OCI-LY3 (cell line): ENCODE measurements around the gene PNPLA8.

Experiments
- H2AFZ ChIP-seq: fragments of 200-600, 300-600 bp; shearing (Covaris generic); 2 replicates; pipeline ENCODE4 v1.6.0; 2014; ENCODE audit warnings: antibody characterized with exemption, low read depth, low read length
- H3K27ac ChIP-seq: fragments of 200-600, 300-600 bp; sonication (generic); 2 replicates; pipeline ENCODE4 v1.5.1; 2014; ENCODE audit warnings: mild to moderate bottlenecking, low read length, moderate library complexity, mixed read lengths
- H3K27me3 ChIP-seq: fragments of 200-600, 300-600 bp; sonication (generic); 2 replicates; pipeline ENCODE4 v1.6.1; 2014; ENCODE audit warnings: low read depth, low read length, mixed read lengths
- H3K36me3 ChIP-seq: fragments of 200-600, 300-600 bp; sonication (generic); replicated peaks from 2 replicates; pipeline ENCODE3; 2014; ENCODE audit warnings: low read depth, low read length, mixed read lengths
- H3K4me1 ChIP-seq: fragments of 300-600, 200-600 bp; sonication (generic); 2 replicates; pipeline ENCODE4 v1.6.1; 2014; ENCODE audit warnings: low read length, mixed read lengths
- H3K4me2 ChIP-seq: fragments of 200-600, 300-600 bp; sonication (generic); 2 replicates; pipeline ENCODE4 v1.6.1; 2014; ENCODE audit warnings: low read length, mixed read lengths
- H3K4me3 ChIP-seq: fragments of 300-600, 200-600 bp; sonication (generic); 2 replicates; pipeline ENCODE4 v1.5.1; 2014; ENCODE audit warnings: antibody characterized with exemption, mild to moderate bottlenecking, low read length, moderate library complexity
- H3K79me2 ChIP-seq: fragments of 300-600, 200-600 bp; shearing (Covaris generic); 2 replicates; pipeline ENCODE4 v1.6.1; 2014; ENCODE audit warnings: mild to moderate bottlenecking, low read length, mixed read lengths
- H3K9ac ChIP-seq: fragments of 300-600, 200-600 bp; shearing (Covaris generic); 2 replicates; pipeline ENCODE4 v1.6.0; 2014; ENCODE audit warnings: mild to moderate bottlenecking, low read length, moderate library complexity
- H3K9me3 ChIP-seq: fragments of 200-600, 300-600 bp; shearing (Covaris generic); 2 replicates; pipeline ENCODE4 v1.6.1; 2014; ENCODE audit warnings: low read length, mixed read lengths; ENCODE audit not compliant: insufficient read depth
- H4K20me1 ChIP-seq: fragments of 200-600, 300-600 bp; sonication (generic); 2 replicates; pipeline ENCODE4 v1.6.1; 2016; ENCODE audit warnings: low read length, mixed read lengths; ENCODE audit not compliant: insufficient read depth
- EZH2phosphoT487 ChIP-seq: fragments of 200-600 bp; shearing (Covaris generic); IDR thresholded peaks from 2 replicates; pipeline ENCODE4 v1.6.1; 2018; ENCODE audit warnings: antibody characterized with exemption, mixed run types, low read depth
- TF ChIP-seq, protein P1 (sequence below): fragments of 200-600, 300-600 bp; sonication (generic); IDR thresholded peaks from 2 replicates; pipeline ENCODE4 v1.5.1; 2014; ENCODE audit warnings: antibody characterized with exemption, low read length, low read depth

Gene PNPLA8

DNA sequence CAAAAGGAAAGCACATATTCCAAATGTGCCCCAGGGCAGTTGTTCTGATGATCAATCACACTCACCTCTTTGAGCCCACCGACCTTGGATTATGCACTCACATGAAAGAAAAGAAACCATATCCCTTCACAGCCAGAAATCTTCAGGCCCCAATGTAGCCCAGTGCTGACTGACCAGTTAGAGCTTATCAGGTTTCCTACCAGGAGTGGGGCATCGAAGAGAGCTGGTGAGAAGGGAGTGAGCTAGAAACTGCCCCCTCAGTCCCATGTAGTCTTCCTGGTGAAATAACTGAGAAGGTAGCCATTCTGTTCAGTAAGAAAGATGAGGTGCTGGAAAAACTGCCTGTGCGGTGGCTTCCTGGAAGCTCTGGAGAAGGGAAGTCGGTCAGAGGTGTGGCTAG lies 101.9 kb downstream of the PNPLA8 start:
- H3K9ac ChIP-seq: peak overlapping the region; percentile 38; the same call in 1 of the 2 replicates
- no peaks in the 10 kb centered on the region for H3K9me3 ChIP-seq
- TF ChIP-seq, protein P1, sequence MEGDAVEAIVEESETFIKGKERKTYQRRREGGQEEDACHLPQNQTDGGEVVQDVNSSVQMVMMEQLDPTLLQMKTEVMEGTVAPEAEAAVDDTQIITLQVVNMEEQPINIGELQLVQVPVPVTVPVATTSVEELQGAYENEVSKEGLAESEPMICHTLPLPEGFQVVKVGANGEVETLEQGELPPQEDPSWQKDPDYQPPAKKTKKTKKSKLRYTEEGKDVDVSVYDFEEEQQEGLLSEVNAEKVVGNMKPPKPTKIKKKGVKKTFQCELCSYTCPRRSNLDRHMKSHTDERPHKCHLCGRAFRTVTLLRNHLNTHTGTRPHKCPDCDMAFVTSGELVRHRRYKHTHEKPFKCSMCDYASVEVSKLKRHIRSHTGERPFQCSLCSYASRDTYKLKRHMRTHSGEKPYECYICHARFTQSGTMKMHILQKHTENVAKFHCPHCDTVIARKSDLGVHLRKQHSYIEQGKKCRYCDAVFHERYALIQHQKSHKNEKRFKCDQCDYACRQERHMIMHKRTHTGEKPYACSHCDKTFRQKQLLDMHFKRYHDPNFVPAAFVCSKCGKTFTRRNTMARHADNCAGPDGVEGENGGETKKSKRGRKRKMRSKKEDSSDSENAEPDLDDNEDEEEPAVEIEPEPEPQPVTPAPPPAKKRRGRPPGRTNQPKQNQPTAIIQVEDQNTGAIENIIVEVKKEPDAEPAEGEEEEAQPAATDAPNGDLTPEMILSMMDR: no peak
- TF ChIP-seq EZH2phosphoT487: no peak
- H3K36me3 ChIP-seq: peaks cover 9% of the 10 kb centered on the region
- peaks cover 99% of the 10 kb centered on the region for H3K79me2 ChIP-seq
- H3K4me1 ChIP-seq: peaks cover 89% of the 10 kb centered on the region
- no peak overlapping the region for H2AFZ ChIP-seq
- H3K4me3 ChIP-seq: peak overlapping the region; percentile 34
- no peaks in the 10 kb centered on the region for H3K27me3 ChIP-seq
- H3K27ac ChIP-seq: peak overlapping the region; percentile 89
- peak overlapping the region; percentile 70 for H3K4me2 ChIP-seq
- peaks cover 42% of the 10 kb centered on the region for H4K20me1 ChIP-seq

- H4K20me1 ChIP-seq: peaks cover 37% of the 10 kb centered on the region
- H3K9me3 ChIP-seq: no peaks in the 10 kb centered on the region
- TF ChIP-seq, protein P1: no peak
- no peak for TF ChIP-seq EZH2phosphoT487
- peaks cover 99% of the 10 kb centered on the region for H3K79me2 ChIP-seq
- peak overlapping the region; percentile 70 for H3K4me2 ChIP-seq
- H3K9ac ChIP-seq: peak overlapping the region; percentile 38; the same call in 1 of the 2 replicates
- H2AFZ ChIP-seq: no peak overlapping the region
- H3K4me1 ChIP-seq: peaks cover 88% of the 10 kb centered on the region
- peak overlapping the region; percentile 89 for H3K27ac ChIP-seq
- peak overlapping the region; percentile 34 for H3K4me3 ChIP-seq
- H3K36me3 ChIP-seq: peaks cover 9% of the 10 kb centered on the region
- no peaks in the 10 kb centered on the region for H3K27me3 ChIP-seq
These were observed 102.6 kb downstream of the PNPLA8 start for GRCh38 chr7:108423089-108423989.

GRCh38 chr7:108421720-108422331 lies 104.1 kb downstream of the PNPLA8 start:
- Histone ChIP-seq H3K9ac (no peak overlapping the region), H2AFZ (no peak overlapping the region), H3K9me3 (no peaks in the 10 kb centered on the region), H3K27me3 (no peaks in the 10 kb centered on the region), H3K36me3 (peaks cover 9% of the 10 kb centered on the region), H3K27ac (0 out of 2 replicates have a peak overlapping the region, but pooled peaks have one; percentile 2), H4K20me1 (peaks cover 40% of the 10 kb centered on the region), H3K4me1 (peaks cover 99% of the 10 kb centered on the region), H3K79me2 (peaks cover 99% of the 10 kb centered on the region), H3K4me2 (peak overlapping the region; percentile 70), H3K4me3 (no peak overlapping the region)
- TF ChIP-seq, protein P1: no peak
- no peak for TF ChIP-seq EZH2phosphoT487
